ENCODE data around the gene FMC1.
"Not testable (repeated sequence)": the region's sequence is repeated elsewhere in the genome, so short reads cannot be mapped to it uniquely, and the experiment has no call there.

Gene FMC1

DNA sequence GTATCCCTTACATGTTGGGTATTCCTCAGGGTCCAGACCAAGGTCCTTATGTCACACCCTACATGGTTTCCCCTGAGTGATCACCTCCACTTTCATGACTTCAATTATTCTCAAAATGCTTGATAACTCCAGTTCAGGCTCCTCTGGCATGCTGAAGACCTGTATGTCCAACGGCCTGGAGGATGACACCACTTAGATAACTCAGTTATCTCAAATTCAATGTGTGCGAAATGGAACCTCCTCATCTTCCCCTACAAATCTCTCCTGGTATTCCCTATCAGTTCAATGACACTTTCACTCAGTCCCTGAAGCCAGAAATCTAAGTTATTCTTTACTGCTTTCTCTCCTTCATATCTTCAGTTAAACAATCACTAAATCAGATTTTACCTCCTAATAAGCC lies 9.9 kb downstream of the FMC1 start:
- Histone ChIP-seq H4K91ac (ENCODE audit: low read length) (no peak overlapping the region), H3K4me1 (ENCODE audit: control insufficient read depth, insufficient read depth, low read depth, low read length) (no peaks in the 10 kb centered on the region), H3K4ac (ENCODE audit: low read depth in 1 of 2, low read length in 2 of 2) (no peak overlapping the region), H2AFZ (ENCODE audit: low read depth, low read length) (no peak overlapping the region), H3K27me3 (ENCODE audit: control insufficient read depth in 1 of 2, insufficient read depth in 1 of 2, low read length in 2 of 2) (no peaks in the 10 kb centered on the region), H3K27ac (ENCODE audit: low read length, poor library complexity, severe bottlenecking) (no peak overlapping the region), H2BK15ac (ENCODE audit: low read depth, poor library complexity, severe bottlenecking) (no peak overlapping the region), H2BK12ac (ENCODE audit: low read length in 2 of 2) (no peak overlapping the region), H3K9ac (ENCODE audit: low read length) (no peak overlapping the region), H3K79me1 (replicated peaks; ENCODE audit: low read length, poor library complexity, severe bottlenecking) (peaks cover 5% of the 10 kb centered on the region), H3K9me3 (ENCODE audit: control insufficient read depth, low read length) (no peaks in the 10 kb centered on the region), H3K14ac (ENCODE audit: low read length in 2 of 2) (no peak overlapping the region), H2BK120ac (ENCODE audit: low read depth, low read length) (no peak overlapping the region), H2AK5ac (ENCODE audit: low read length, severe bottlenecking) (no peak overlapping the region), H2BK5ac (ENCODE audit: low read depth, low read length, poor library complexity, severe bottlenecking) (no peak overlapping the region), H3K23ac (ENCODE audit: low read length in 2 of 2) (no peak overlapping the region), H3K4me3 (ENCODE audit: insufficient read depth in 1 of 2, low read depth in 1 of 2, low read length in 2 of 2) (no peak overlapping the region), H3K4me2 (ENCODE audit: low read length, poor library complexity, severe bottlenecking) (no peak overlapping the region), H4K8ac (ENCODE audit: low read length) (no peak overlapping the region), H3K36me3 (ENCODE audit: control insufficient read depth in 1 of 2, insufficient read depth in 2 of 2, low read depth in 1 of 2, low read length in 2 of 2) (peaks cover 0 to 48% of the 10 kb centered on the region in 2 experiments), H3K18ac (ENCODE audit: low read depth in 1 of 2, low read length in 2 of 2) (no peak overlapping the region)
- no peak for DNase-seq
- 88% methylated on average over 2 of the region's 2 CpGs for WGBS

GRCh38 chr7:139354729-139355128 lies 13.6 kb downstream of the FMC1 start:
- Histone ChIP-seq H3K4me1 (ENCODE audit: control insufficient read depth, insufficient read depth, low read depth, low read length) (no peaks in the 10 kb centered on the region), H3K36me3 (ENCODE audit: control insufficient read depth in 1 of 2, insufficient read depth in 2 of 2, low read depth in 1 of 2, low read length in 2 of 2) (peaks cover 0 to 22% of the 10 kb centered on the region in 2 experiments), H3K27me3 (ENCODE audit: control insufficient read depth in 1 of 2, insufficient read depth in 1 of 2, low read length in 2 of 2) (no peaks in the 10 kb centered on the region), H4K91ac (ENCODE audit: low read length) (no peak overlapping the region), H2AFZ (ENCODE audit: low read depth, low read length) (no peak overlapping the region), H4K8ac (ENCODE audit: low read length) (no peak overlapping the region), H3K9ac (ENCODE audit: low read length) (no peak overlapping the region), H3K4me3 (ENCODE audit: insufficient read depth in 1 of 2, low read depth in 1 of 2, low read length in 2 of 2) (no peak overlapping the region), H3K27ac (ENCODE audit: low read length, poor library complexity, severe bottlenecking) (no peak overlapping the region), H3K9me3 (ENCODE audit: control insufficient read depth, low read length) (no peaks in the 10 kb centered on the region), H3K14ac (ENCODE audit: low read length in 2 of 2) (no peak overlapping the region), H2BK12ac (ENCODE audit: low read length in 2 of 2) (no peak overlapping the region), H3K79me1 (replicated peaks; ENCODE audit: low read length, poor library complexity, severe bottlenecking) (peaks cover 6% of the 10 kb centered on the region), H2BK120ac (ENCODE audit: low read depth, low read length) (no peak overlapping the region), H2AK5ac (ENCODE audit: low read length, severe bottlenecking) (no peak overlapping the region), H3K4ac (ENCODE audit: low read depth in 1 of 2, low read length in 2 of 2) (no peak overlapping the region), H2BK5ac (ENCODE audit: low read depth, low read length, poor library complexity, severe bottlenecking) (no peak overlapping the region), H3K18ac (ENCODE audit: low read depth in 1 of 2, low read length in 2 of 2) (no peak overlapping the region), H2BK15ac (ENCODE audit: low read depth, poor library complexity, severe bottlenecking) (no peak overlapping the region), H3K23ac (ENCODE audit: low read length in 2 of 2) (no peak overlapping the region), H3K4me2 (ENCODE audit: low read length, poor library complexity, severe bottlenecking) (no peak overlapping the region)
- 95% methylated on average over 2 of the region's 2 CpGs for WGBS
- DNase-seq = no peak

DNA sequence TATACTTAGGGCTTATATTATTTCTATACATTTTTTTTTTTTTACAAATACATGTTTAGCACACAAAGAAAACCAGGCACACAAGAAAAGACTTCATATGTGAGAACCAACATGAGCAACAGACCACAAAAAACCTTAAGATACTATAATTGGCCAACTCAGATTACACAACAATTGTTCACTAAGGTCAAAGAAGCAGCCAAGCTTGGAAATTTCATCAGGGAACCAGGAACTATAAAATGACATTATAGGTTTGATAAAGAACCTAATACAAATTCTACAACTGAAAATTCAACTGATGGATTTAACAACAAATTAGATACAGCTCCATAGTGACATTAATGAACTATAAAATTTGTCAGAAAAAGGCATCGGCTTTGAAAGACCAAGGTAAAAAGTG lies 14.2 kb downstream of the FMC1 start:
- 96% methylated on average over 1 of the region's 1 CpG for WGBS
- Histone ChIP-seq H3K27me3 (ENCODE audit: control insufficient read depth in 1 of 2, insufficient read depth in 1 of 2, low read length in 2 of 2) (no peaks in the 10 kb centered on the region), H3K18ac (ENCODE audit: low read depth in 1 of 2, low read length in 2 of 2) (no peak overlapping the region), H2BK15ac (ENCODE audit: low read depth, poor library complexity, severe bottlenecking) (no peak overlapping the region), H2BK5ac (ENCODE audit: low read depth, low read length, poor library complexity, severe bottlenecking) (no peak overlapping the region), H3K9ac (ENCODE audit: low read length) (no peak overlapping the region), H3K9me3 (ENCODE audit: control insufficient read depth, low read length) (no peaks in the 10 kb centered on the region), H4K91ac (ENCODE audit: low read length) (no peak overlapping the region), H3K79me1 (replicated peaks; ENCODE audit: low read length, poor library complexity, severe bottlenecking) (peaks cover 5% of the 10 kb centered on the region), H3K23ac (ENCODE audit: low read length in 2 of 2) (no peak overlapping the region), H3K14ac (ENCODE audit: low read length in 2 of 2) (no peak overlapping the region), H2BK12ac (ENCODE audit: low read length in 2 of 2) (no peak overlapping the region), H2AK5ac (ENCODE audit: low read length, severe bottlenecking) (no peak overlapping the region), H4K8ac (ENCODE audit: low read length) (no peak overlapping the region), H3K4me2 (ENCODE audit: low read length, poor library complexity, severe bottlenecking) (no peak overlapping the region), H3K4me3 (ENCODE audit: insufficient read depth in 1 of 2, low read depth in 1 of 2, low read length in 2 of 2) (no peak overlapping the region), H3K4me1 (ENCODE audit: control insufficient read depth, insufficient read depth, low read depth, low read length) (no peaks in the 10 kb centered on the region), H3K36me3 (ENCODE audit: control insufficient read depth in 1 of 2, insufficient read depth in 2 of 2, low read depth in 1 of 2, low read length in 2 of 2) (peaks cover 0 to 19% of the 10 kb centered on the region in 2 experiments), H2AFZ (ENCODE audit: low read depth, low read length) (no peak overlapping the region), H2BK120ac (ENCODE audit: low read depth, low read length) (no peak overlapping the region), H3K4ac (ENCODE audit: low read depth in 1 of 2, low read length in 2 of 2) (no peak overlapping the region), H3K27ac (ENCODE audit: low read length, poor library complexity, severe bottlenecking) (no peak overlapping the region)
- peak; percentile 36 for DNase-seq

DNA sequence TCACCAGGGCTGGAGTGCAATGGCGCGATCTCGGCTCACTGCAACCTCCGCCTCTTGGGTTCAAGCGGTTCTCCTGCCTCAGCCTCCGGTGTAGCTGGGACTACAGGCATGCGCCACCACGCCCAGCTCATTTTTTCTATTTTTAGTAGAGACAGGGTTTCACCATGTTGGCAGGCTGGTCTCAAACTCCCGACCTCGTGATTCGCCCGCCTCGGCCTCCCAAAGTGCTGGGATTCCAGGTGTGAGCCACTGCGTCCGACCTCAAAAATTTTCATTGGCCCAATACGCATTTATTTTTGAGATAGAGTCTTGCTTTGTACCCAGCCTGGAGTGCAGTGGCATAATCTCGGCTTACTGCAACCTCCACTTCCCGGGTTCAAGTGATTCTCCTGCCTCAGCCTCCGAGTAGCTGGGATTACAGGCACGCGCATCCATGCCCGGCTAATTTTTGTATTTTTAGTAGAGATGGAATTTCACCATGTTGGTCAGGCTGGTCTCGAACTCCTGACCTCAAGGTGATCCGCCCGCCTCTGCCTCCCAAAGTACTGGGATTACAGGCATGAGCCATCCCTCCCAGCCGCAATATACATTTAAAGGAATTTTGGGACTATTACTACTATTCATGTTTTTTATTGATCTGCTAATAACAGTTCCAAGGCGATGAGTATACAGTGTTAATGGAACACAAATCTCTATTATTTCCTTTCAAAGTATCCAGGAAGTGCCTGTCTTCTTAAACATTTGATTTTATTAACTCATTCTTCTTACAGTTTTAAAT lies 16.8 kb downstream of the FMC1 start:
- not testable (repeated sequence) for H2BK120ac ChIP-seq (ENCODE audit: low read depth, low read length); H3K9me3 ChIP-seq (ENCODE audit: control insufficient read depth, low read length); H2BK5ac ChIP-seq (ENCODE audit: low read depth, low read length, poor library complexity, severe bottlenecking); H3K27ac ChIP-seq (ENCODE audit: low read length, poor library complexity, severe bottlenecking); H4K91ac ChIP-seq (ENCODE audit: low read length); H2AK5ac ChIP-seq (ENCODE audit: low read length, severe bottlenecking); H3K14ac ChIP-seq (ENCODE audit: low read length in 2 of 2); H3K4ac ChIP-seq (ENCODE audit: low read depth in 1 of 2, low read length in 2 of 2); H2BK15ac ChIP-seq (ENCODE audit: low read depth, poor library complexity, severe bottlenecking); H2AFZ ChIP-seq (ENCODE audit: low read depth, low read length); H3K79me1 ChIP-seq (replicated peaks; ENCODE audit: low read length, poor library complexity, severe bottlenecking); H3K23ac ChIP-seq (ENCODE audit: low read length in 2 of 2); DNase-seq; H3K4me2 ChIP-seq (ENCODE audit: low read length, poor library complexity, severe bottlenecking); H3K18ac ChIP-seq (ENCODE audit: low read depth in 1 of 2, low read length in 2 of 2); H4K8ac ChIP-seq (ENCODE audit: low read length); H3K27me3 ChIP-seq (ENCODE audit: control insufficient read depth in 1 of 2, insufficient read depth in 1 of 2, low read length in 2 of 2); H3K36me3 ChIP-seq (ENCODE audit: control insufficient read depth in 1 of 2, insufficient read depth in 2 of 2, low read depth in 1 of 2, low read length in 2 of 2); H3K4me1 ChIP-seq (ENCODE audit: control insufficient read depth, insufficient read depth, low read depth, low read length); H2BK12ac ChIP-seq (ENCODE audit: low read length in 2 of 2)
- peak overlapping the region; percentile 98 for H3K9ac ChIP-seq (ENCODE audit: low read length)
- WGBS = 94% methylated on average over 25 of the region's 27 CpGs
- H3K4me3 ChIP-seq (ENCODE audit: insufficient read depth in 1 of 2, low read depth in 1 of 2, low read length in 2 of 2) = peak overlapping the region in 1 of 2 experiments; percentile 98

Data from mesenchymal stem cell (in vitro differentiated cells and primary cell).